Neural crest cell (in vitro differentiated cells): ENCODE measurements around the gene DEFB119. TPM values are rescaled to one million over a fixed set of nuclear protein-coding genes. Genes with fewer than 3 reads are reported as not detected.
"Not testable (repeated sequence)": the region's sequence is repeated elsewhere in the genome, so short reads cannot be mapped to it uniquely, and the experiment has no call there.

Source experiments
- DNase-seq: peaks from one replicate; pipeline ENCODE4 v3.0.0; 2021; ENCODE audit warnings: low read depth, mixed read lengths, low spot score
- H3K27ac Mint-ChIP-seq: one replicate; pipeline ENCODE4 v1.8.0; 2021; ENCODE audit warnings: mild to moderate bottlenecking, mixed read lengths; ENCODE audit not compliant: unreplicated experiment
- H3K27me3 Mint-ChIP-seq: 2 replicates; pipeline ENCODE4 v1.8.0; 2021; ENCODE audit warnings: low read depth, mild to moderate bottlenecking, mixed read lengths
- H3K36me3 Mint-ChIP-seq: 2 replicates; pipeline ENCODE4 v1.8.0; 2021; ENCODE audit warnings: low read depth, mild to moderate bottlenecking, mixed read lengths
- H3K4me1 Mint-ChIP-seq: 2 replicates; pipeline ENCODE4 v1.8.0; 2021; ENCODE audit warnings: mixed read lengths
- H3K4me3 Mint-ChIP-seq: one replicate; pipeline ENCODE4 v1.8.0; 2021; ENCODE audit warnings: mild to moderate bottlenecking, mixed read lengths
- H3K9me3 Mint-ChIP-seq: 2 replicates; pipeline ENCODE4 v1.8.0; 2021; ENCODE audit warnings: mixed read lengths
- long read RNA-seq: library from polyadenylated mRNA; unstranded; transcript quantifications from one replicate; pipeline ENCODE4 v2.0.0, GENCODE V29; 2020
- total RNA-seq: library from RNA; stranded (reverse); gene quantifications from 2 replicates; pipeline ENCODE4 v1.2.1, GENCODE V29; 2021
- TF ChIP-seq, protein P1 (sequence below): fragments of 200-600 bp; sonication (generic); conservative IDR thresholded peaks from 2 replicates; pipeline ENCODE4 v1.5.0; 2021; ENCODE audit warnings: antibody characterized with exemption, mild to moderate bottlenecking

DEFB119 gene, protein sequence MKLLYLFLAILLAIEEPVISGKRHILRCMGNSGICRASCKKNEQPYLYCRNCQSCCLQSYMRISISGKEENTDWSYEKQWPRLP
- not detected in 2 replicates for total RNA-seq
- long read RNA-seq = 0 reads

DNA sequence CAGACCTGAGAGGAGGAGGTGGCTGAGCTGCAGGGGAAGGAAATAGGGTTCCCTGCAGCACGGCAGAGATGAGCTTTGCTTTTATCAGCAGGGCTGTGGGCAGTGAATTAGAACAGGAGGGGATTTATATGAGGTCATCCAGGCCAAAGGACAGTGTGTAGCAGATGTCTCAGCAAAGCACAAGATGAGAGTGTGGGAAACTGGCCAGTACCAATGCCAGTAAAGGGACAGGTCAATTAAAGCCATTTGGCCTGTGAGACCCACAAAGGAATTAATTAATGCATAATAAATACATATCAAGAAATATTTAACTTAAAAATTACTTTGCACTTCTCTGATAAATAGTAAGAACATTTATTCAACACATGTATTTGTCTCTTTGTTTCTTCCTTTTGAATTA, at the start of gene DEFB119:
Gene DEFB119 (minus strand): TSS at position 101 of the 400 bp plus-strand sequence. CDS start 107 bp downstream, outside the sequence.
- Mint-ChIP-seq H3K4me3 (no peak within 1 kb of the TSS), H3K27me3 (no peaks in the 10 kb centered on the region), H3K9me3 (peaks cover 49% of the 10 kb centered on the region), H3K4me1 (no peaks in the 10 kb centered on the region), H3K36me3 (peaks cover 23% of the 10 kb centered on the region), H3K27ac (no peak within 1 kb of the TSS)
- TF ChIP-seq, protein P1, sequence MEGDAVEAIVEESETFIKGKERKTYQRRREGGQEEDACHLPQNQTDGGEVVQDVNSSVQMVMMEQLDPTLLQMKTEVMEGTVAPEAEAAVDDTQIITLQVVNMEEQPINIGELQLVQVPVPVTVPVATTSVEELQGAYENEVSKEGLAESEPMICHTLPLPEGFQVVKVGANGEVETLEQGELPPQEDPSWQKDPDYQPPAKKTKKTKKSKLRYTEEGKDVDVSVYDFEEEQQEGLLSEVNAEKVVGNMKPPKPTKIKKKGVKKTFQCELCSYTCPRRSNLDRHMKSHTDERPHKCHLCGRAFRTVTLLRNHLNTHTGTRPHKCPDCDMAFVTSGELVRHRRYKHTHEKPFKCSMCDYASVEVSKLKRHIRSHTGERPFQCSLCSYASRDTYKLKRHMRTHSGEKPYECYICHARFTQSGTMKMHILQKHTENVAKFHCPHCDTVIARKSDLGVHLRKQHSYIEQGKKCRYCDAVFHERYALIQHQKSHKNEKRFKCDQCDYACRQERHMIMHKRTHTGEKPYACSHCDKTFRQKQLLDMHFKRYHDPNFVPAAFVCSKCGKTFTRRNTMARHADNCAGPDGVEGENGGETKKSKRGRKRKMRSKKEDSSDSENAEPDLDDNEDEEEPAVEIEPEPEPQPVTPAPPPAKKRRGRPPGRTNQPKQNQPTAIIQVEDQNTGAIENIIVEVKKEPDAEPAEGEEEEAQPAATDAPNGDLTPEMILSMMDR = no peak
- DNase-seq = no peak

DNA sequence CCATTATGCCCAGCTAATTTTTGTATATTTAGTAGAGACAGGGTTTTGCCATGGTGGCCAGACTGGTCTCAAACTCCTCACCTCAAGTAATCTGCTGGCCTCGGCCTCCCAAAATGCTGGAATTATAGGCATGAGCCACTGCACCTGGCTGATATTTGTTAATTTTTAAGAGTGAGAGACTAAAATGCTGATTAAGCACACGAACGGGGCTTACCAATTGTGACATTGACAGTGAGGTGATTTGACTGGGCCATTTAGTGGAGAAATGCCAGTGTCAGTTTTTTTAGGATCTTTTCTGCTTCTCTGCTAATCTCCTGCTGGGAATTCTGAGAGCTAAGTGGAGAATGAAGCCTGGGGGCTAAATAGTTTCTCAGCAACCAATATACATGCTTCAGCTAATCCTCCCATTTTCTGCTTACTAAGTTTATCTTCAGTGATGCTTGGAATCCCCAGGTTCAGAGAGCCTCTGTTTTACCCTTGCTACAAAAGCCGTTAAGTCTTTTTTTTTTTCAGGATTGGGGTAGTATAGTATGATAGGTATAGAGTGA, 40.3 kb upstream of the DEFB119 start:
- no peak overlapping the region for H3K4me3 Mint-ChIP-seq
- H3K9me3 Mint-ChIP-seq = peaks cover 6% of the 10 kb centered on the region
- no peaks in the 10 kb centered on the region for H3K27me3 Mint-ChIP-seq
- no peak for DNase-seq
- TF ChIP-seq, protein P1 = no peak
- H3K4me1 Mint-ChIP-seq = no peaks in the 10 kb centered on the region
- no peaks in the 10 kb centered on the region for H3K36me3 Mint-ChIP-seq
- H3K27ac Mint-ChIP-seq = no peak overlapping the region

DNA sequence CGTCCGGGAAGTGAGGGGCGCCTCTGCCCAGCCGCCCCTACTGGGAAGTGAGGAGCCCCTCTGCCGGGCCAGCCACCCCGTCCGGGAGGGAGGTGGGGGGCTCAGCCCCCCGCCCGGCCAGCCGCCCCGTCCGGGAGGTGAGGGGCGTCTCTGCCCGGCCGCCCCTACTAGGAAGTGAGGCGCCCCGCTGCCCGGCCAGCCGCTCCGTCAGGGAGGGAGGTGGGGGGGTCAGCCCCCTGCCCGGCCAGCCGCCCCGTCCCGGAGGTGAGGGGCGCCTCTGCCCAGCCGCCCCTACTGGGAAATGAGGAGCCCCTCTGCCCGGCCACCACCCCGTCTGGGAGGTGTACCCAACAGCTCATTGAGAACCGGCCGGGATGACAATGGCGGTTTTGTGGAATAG, 37.2 kb upstream of the DEFB119 start:
- H3K27ac Mint-ChIP-seq, H3K27me3 Mint-ChIP-seq, H3K4me1 Mint-ChIP-seq, DNase-seq, H3K4me3 Mint-ChIP-seq, H3K36me3 Mint-ChIP-seq: not testable (repeated sequence)
- peaks cover 13% of the 10 kb centered on the region for H3K9me3 Mint-ChIP-seq

DNA sequence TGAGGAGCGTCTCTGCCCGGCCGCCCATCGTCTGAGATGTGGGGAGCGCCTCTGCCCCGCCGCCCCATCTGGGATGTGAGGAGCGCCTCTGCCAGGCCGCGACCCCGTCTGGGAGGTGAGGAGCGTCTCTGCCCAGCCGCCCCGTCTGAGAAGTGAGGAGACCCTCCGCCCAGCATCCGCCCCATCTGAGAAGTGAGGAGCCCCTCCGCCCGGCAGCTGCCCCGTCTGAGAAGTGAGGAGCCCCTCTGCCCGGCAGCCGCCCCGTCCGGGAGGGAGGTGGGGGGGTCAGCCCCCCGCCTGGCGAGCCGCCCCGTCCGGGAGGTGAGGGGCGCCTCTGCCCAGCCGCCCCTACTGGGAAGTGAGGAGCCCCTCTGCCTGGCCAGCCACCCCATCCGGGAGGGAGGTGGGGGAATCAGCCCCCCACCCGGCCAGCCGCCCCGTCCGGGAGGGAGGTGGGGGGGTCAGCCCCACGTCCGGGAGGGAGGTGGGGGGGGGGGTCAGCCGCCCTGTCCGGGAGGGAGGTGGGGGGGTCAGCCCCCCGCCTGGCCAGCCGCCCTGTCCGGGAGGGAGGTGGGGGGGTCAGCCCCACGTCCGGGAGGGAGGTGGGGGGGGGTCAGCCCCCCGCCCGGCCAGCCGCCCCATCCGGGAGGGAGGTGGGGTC, 36.6 kb upstream of the DEFB119 start:
- H3K27me3 Mint-ChIP-seq, H3K27ac Mint-ChIP-seq, H3K4me3 Mint-ChIP-seq, DNase-seq, H3K4me1 Mint-ChIP-seq, H3K36me3 Mint-ChIP-seq: not testable (repeated sequence)
- peaks cover 13% of the 10 kb centered on the region for H3K9me3 Mint-ChIP-seq

DNA sequence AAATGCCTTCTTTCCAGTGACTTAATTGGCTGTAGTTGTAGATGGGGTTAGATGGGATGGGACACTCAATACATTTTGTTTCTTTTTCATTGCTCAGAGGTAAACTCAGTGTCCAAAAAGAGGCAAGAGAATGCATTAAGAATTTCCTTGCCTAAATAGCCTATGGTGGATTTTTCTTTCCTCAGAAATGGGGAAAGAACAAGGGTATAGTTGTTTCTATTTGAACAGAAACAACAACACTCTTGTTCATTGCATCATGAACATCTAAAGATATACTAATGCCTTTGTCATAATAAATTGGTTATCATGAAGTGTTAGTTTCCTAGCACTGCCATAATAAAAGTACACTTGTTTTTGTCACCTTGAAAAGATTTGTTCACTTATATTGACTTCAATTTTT, 35.4 kb upstream of the DEFB119 start:
- TF ChIP-seq, protein P1 = no peak
- no peak for DNase-seq
- peaks cover 13% of the 10 kb centered on the region for H3K9me3 Mint-ChIP-seq

DNA sequence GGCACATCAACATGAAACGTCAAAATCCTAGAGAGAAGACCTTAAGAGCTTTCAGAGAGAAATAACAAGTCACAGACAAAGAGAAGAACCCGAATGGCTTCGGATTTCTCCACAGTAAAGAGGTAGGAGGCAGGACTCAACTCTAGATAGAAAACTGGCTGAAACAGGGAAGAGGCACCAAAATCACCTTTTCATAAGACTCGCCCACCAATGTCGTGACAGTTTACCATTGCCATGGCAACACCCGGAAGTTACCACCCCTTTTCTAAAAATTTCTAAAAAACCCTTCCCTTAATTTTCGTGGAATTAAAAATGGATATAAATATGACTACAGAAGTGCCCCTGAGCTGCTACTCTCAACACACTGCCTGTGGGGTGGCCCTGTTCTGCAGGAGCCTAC, 27.9 kb upstream of the DEFB119 start:
- peaks cover 15% of the 10 kb centered on the region for H3K36me3 Mint-ChIP-seq
- no peaks in the 10 kb centered on the region for H3K27me3 Mint-ChIP-seq
- peaks cover 28% of the 10 kb centered on the region for H3K9me3 Mint-ChIP-seq
- H3K4me1 Mint-ChIP-seq = no peaks in the 10 kb centered on the region
- H3K27ac Mint-ChIP-seq = no peak overlapping the region
- H3K4me3 Mint-ChIP-seq = no peak overlapping the region
- no peak for DNase-seq
- TF ChIP-seq, protein P1 = no peak

More for the DNA sequence above, 35.4 kb upstream of the DEFB119 start:
- no peak overlapping the region for H3K27ac Mint-ChIP-seq
- peaks cover 5% of the 10 kb centered on the region for H3K36me3 Mint-ChIP-seq
- H3K4me3 Mint-ChIP-seq = no peak overlapping the region
- no peaks in the 10 kb centered on the region for H3K4me1 Mint-ChIP-seq
- H3K27me3 Mint-ChIP-seq = no peaks in the 10 kb centered on the region
